Right lobe of liver (tissue), 4 donors: ENCODE results near the gene EML6.

Experiments
- CTCF ChIP-seq, 4 donors: fragments of 200-600 bp in 3 of 4; fragments of 450-650 bp in 1 of 4; IDR thresholded peaks; one replicate each; pipeline versions ENCODE4 v1.5.1 to v1.8.0; 2016 to 2022; ENCODE audit warnings: antibody characterized with exemption in 4 of 4, mild to moderate bottlenecking in 2 of 4
- POLR2A ChIP-seq: fragments of 450-650 bp; IDR thresholded peaks from one replicate; pipeline ENCODE4 v1.6.1; 2017; ENCODE audit warnings: antibody characterized with exemption, mild to moderate bottlenecking
- donor health status: DM: no; HTN: no; CAD: no.
- donor health status: DM: no; HTN: no; CAD: no.
- donor health status: DM: no; HTN: yes; CAD: no.

- TF ChIP-seq CTCF (IDR thresholded peaks at IDR 0.05) (no peak), POLR2A (no peak)
Measured at GRCh38 chr2:54859997-54860701, 136.7 kb downstream of the EML6 start.
